ENCODE results near the gene MAGI1.

MAGI1 gene

DNA sequence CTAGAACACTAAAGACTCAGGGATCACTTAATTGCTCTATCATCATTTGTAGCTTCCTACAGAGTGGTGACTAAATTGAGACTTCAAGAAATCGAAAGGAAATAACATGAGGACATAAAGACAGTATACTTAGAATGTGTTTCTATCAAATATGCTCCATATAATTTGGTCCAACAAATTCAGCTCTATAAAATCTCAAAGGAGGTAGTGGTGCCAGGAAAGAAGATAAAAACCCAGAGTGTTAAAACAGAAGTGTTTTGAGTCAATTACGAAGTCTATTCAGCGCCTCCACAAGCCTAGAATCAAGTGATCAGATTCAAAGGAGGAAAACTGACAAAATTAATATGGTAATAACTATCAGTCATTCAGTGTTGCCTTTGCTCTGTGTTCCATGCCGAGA lies 22.9 kb downstream of the MAGI1 start:
- H3K27ac Mint-ChIP-seq: no peak overlapping the region
- intact Hi-C loops (cut with micrococcal nuclease): no loop called here
- no peak overlapping the region for H3K4me3 Mint-ChIP-seq
- H3K27me3 Mint-ChIP-seq: no peaks in the 10 kb centered on the region
- H3K36me3 Mint-ChIP-seq (ENCODE audit: low read depth): no peaks in the 10 kb centered on the region
- no peaks in the 10 kb centered on the region for H3K9me3 Mint-ChIP-seq
- no peaks in the 10 kb centered on the region for H3K4me1 Mint-ChIP-seq (ENCODE audit: low read depth)

DNA sequence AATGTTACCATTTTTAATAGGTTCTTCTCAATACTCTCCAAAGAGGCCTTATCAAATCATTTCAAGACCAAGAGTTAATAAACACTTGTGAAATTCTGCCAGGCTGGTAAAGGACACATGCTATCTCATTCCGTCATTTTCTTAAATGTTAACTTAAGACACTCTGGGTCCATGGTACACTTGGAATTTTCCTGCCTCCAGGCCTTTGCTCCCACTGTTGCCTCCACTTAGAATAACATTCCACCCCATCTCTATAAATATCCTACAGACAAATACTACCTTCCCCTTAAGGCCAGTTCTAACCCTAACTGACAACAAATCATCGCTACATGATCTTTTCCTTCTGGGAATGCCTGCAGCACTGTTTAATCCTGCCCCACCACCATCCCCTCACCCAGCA lies 24.1 kb downstream of the MAGI1 start:
- H3K27me3 Mint-ChIP-seq: no peaks in the 10 kb centered on the region
- H3K27ac Mint-ChIP-seq: no peak overlapping the region
- no peaks in the 10 kb centered on the region for H3K36me3 Mint-ChIP-seq (ENCODE audit: low read depth)
- intact Hi-C loops (cut with micrococcal nuclease): no loop called here
- no peaks in the 10 kb centered on the region for H3K9me3 Mint-ChIP-seq
- H3K4me1 Mint-ChIP-seq (ENCODE audit: low read depth): no peaks in the 10 kb centered on the region
- no peak overlapping the region for H3K4me3 Mint-ChIP-seq

DNA sequence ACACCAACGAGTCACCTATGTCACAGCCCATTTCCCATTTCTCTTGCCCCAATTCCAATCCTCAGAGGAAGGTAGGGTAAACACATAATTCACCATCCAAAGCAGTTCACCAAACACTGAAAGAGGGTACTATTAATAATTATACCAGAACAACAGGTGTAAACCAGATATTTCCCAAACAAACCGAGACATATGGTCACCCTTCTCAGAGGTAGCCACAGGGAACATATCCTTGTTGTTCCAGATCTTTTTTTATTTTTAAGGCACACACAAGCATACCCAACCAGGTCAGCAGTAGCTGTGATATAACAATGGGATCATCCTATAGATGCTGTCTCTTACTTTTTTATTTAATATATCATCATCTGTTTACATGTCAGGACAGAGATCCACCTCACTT lies 24.7 kb downstream of the MAGI1 start:
- Mint-ChIP-seq H3K27ac (no peak overlapping the region), H3K4me1 (ENCODE audit: low read depth) (no peaks in the 10 kb centered on the region), H3K4me3 (no peak overlapping the region), H3K9me3 (no peaks in the 10 kb centered on the region), H3K36me3 (ENCODE audit: low read depth) (no peaks in the 10 kb centered on the region), H3K27me3 (no peaks in the 10 kb centered on the region)
- intact Hi-C loops (cut with micrococcal nuclease): no loop called here

DNA sequence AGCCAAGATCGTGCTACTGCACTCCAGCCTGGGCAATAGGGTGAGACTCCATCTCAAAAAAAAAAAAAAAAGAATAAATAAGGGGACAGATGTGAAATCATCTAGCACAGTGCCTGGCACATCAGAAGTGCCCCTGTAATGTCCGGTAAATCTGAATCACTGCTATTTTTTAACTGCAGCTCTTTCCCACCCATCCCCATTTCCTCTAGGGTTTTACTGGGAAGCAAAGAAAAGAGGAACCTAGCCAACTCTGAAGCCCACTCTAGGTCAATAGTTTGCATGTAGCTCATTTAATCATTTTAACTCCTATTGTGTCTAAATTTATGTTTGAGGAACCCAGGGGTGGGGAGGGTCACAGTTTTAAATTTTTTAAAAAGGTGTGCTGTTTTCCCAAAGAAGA lies 26.0 kb downstream of the MAGI1 start:
- intact Hi-C loops (cut with micrococcal nuclease): no loop called here
- H3K4me1 Mint-ChIP-seq (ENCODE audit: low read depth): no peaks in the 10 kb centered on the region

DNA sequence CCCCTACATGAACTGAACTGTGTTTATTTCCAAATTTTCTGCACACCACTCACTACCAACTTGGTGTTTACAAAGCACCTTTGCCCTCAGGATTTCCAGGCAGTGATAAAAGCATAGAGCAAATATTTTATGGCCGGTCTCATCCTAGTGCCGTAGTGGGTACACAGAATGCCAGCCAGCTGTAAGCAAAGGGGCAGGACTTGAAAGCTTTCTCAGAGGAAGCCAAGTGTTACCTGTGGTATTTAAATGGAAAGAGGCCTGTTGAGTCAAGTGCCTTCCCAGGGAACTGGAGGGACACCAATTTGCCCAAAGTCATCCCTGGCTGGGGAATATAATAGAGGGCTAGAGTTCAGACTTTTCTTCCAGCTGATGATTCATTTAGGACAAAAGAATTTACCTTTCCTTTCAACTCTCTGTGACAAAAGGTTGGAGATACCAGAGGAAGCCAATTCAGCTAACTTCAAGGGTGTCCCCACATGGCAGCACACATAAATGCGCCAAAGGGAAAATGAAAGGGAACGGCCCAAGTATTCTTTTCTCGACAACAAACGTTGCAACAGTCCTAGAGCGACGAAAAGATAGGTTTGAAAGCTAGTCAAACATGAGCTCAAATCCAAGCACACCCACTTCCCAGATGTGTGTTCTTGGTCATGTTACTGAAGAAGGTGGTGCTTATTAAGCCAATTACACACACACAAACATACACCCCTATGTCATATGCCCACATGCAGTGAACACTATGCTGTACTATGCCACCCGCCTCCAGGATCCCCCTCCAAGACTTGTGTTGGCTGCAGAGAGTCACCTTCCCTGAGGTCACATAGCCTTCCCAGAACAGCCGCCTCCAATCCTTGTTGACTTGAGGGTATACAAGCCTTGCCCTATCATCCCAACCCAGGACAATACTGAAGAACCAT lies 27.7 kb downstream of the MAGI1 start:
- intact Hi-C loops (cut with micrococcal nuclease): no loop called here
- no peaks in the 10 kb centered on the region for H3K36me3 Mint-ChIP-seq (ENCODE audit: low read depth)
- H3K4me1 Mint-ChIP-seq (ENCODE audit: low read depth): no peaks in the 10 kb centered on the region
- H3K27ac Mint-ChIP-seq: no peak overlapping the region
- no peak overlapping the region for H3K4me3 Mint-ChIP-seq
- peaks cover 7% of the 10 kb centered on the region for H3K9me3 Mint-ChIP-seq
- H3K27me3 Mint-ChIP-seq: no peaks in the 10 kb centered on the region

More for the DNA sequence above, 26.0 kb downstream of the MAGI1 start:
- H3K27ac Mint-ChIP-seq: no peak overlapping the region
- peaks cover 7% of the 10 kb centered on the region for H3K9me3 Mint-ChIP-seq
- H3K27me3 Mint-ChIP-seq: no peaks in the 10 kb centered on the region
- no peaks in the 10 kb centered on the region for H3K36me3 Mint-ChIP-seq (ENCODE audit: low read depth)
- H3K4me3 Mint-ChIP-seq: no peak overlapping the region

DNA sequence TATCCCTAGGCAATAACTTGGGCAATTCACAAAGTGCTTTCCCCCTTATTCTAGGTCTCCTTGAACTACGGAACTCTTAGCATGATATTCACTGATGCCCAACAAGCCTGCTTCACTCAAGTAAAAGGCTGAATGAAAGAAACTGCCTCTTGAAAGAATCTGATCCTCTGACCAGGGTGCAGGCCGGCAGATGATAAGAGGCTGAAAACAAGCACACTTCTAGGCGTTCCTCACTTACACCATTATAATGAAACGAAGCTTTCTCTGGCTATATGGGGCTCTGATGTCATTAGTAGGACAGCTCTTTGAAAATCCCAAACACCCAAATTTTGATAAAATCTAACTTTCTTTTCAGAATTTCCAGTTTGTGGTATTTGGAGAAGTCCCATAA lies 28.4 kb downstream of the MAGI1 start:
- Mint-ChIP-seq H3K4me1 (ENCODE audit: low read depth) (no peaks in the 10 kb centered on the region), H3K4me3 (no peak overlapping the region)

DNA sequence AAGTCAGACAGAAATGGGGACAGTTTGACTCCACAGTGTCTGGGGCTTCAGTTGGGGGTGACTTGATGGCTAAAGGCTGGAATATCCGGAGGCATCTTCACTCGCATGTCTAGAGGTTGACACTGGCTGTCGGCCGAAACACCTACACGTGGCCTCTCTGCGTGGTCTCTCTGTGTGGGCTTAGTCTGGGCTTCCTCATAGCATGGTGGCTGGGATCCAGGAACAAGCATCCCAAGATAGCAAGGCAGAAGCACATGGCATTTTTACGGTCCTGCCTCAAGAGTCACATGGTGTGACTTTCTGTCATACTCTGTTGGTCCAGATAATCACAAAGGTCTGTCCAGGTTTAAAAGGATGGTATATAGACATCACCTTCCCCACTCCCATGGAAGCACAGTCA lies 34.5 kb downstream of the MAGI1 start:
- intact Hi-C loops (cut with micrococcal nuclease): no loop called here
- no peaks in the 10 kb centered on the region for H3K36me3 Mint-ChIP-seq (ENCODE audit: low read depth)
- peaks cover 7% of the 10 kb centered on the region for H3K9me3 Mint-ChIP-seq
- no peaks in the 10 kb centered on the region for H3K4me1 Mint-ChIP-seq (ENCODE audit: low read depth)
- H3K27ac Mint-ChIP-seq: no peak overlapping the region
- no peaks in the 10 kb centered on the region for H3K27me3 Mint-ChIP-seq
- H3K4me3 Mint-ChIP-seq: no peak overlapping the region

More for the DNA sequence above, 28.4 kb downstream of the MAGI1 start:
- no peak overlapping the region for H3K27ac Mint-ChIP-seq
- no peaks in the 10 kb centered on the region for H3K36me3 Mint-ChIP-seq (ENCODE audit: low read depth)
- intact Hi-C loops (cut with micrococcal nuclease): no loop called here
- H3K27me3 Mint-ChIP-seq: no peaks in the 10 kb centered on the region
- H3K9me3 Mint-ChIP-seq: peaks cover 7% of the 10 kb centered on the region

DNA sequence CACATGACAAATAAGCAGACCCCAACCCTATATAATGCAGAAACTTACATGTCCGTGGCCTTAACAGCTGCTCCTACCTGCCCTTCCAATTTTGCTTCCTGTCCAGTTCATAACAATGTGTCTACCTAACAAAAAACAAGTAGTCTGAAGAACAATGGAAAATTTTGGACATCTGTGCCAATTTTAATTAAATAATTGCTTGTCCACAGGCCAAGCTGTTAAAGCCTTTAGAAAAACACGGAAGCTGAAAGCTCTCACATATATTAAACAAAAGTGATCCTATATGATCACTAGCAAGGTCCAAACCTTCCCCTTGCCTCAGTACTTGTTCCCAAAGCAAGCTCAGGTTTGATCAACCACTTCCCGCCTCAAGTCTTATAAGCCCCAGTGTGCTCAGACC lies 37.1 kb downstream of the MAGI1 start:
- Mint-ChIP-seq H3K36me3 (ENCODE audit: low read depth) (no peaks in the 10 kb centered on the region), H3K9me3 (no peaks in the 10 kb centered on the region), H3K4me1 (ENCODE audit: low read depth) (no peaks in the 10 kb centered on the region), H3K27me3 (no peaks in the 10 kb centered on the region), H3K4me3 (no peak overlapping the region), H3K27ac (no peak overlapping the region)
- intact Hi-C loops (cut with micrococcal nuclease): no loop called here

DNA sequence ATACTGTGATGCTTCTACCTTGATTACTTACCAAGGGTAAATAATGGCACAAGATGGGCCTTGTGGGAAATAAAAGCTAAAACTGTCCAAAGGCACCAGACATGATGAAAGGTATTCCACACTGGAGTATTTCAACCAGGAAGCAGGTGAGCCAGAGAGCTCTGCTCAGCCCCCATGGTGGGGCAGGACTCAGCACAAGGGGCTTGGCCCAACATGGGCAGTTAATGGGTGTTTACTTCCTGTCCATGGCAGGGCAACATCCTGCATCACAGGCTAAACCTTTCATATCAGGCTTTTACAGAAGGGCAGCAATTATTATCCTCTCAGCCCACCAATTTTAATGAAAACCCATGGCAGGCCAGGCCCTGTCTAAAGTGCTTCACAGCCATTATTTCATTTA lies 38.2 kb downstream of the MAGI1 start:
- intact Hi-C loops (cut with micrococcal nuclease): no loop called here
- Mint-ChIP-seq H3K4me1 (ENCODE audit: low read depth) (no peaks in the 10 kb centered on the region), H3K27ac (no peak overlapping the region), H3K4me3 (no peak overlapping the region), H3K36me3 (ENCODE audit: low read depth) (no peaks in the 10 kb centered on the region), H3K27me3 (no peaks in the 10 kb centered on the region), H3K9me3 (no peaks in the 10 kb centered on the region)

DNA sequence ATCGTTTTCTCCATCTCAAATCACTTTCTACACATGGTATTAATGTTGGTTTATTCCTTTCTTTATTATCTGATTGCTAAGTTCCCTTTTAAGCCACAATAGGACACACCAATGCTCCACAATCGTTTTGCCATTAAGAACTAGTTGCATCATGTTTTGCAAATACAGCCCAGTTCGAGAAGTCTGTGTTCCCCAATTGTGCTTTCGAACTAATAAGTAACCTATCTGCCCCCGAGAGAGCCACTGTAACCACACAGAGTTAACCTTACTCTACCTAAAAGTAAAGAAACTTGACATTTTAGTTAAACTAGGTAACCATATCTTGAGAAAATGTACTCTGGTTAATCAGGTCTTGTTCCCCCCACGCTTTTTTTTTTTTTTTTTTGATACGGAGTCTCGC lies 39.1 kb downstream of the MAGI1 start:
- Mint-ChIP-seq H3K27me3 (no peaks in the 10 kb centered on the region), H3K36me3 (ENCODE audit: low read depth) (no peaks in the 10 kb centered on the region), H3K4me1 (ENCODE audit: low read depth) (no peaks in the 10 kb centered on the region), H3K27ac (no peak overlapping the region), H3K4me3 (no peak overlapping the region), H3K9me3 (no peaks in the 10 kb centered on the region)
- intact Hi-C loops (cut with micrococcal nuclease): no loop called here

DNA sequence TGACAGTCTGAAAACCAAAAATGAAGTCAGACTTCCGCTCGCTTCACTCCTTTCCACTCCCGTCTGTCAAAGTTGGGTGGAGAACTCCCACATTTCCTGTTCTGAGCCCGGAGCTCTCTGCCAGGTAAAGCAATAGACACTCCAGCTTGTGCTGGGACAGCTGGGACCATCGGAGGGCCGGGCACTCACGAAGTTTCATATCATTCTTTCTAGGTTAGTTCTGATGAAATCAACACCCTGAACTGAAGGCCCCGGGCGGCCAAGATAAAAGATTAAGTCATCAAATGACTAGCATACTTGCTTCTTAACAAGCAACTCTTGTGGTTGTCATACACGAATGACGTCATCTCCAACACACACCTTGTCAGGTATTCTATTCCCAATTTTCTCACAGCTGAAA lies 42.1 kb downstream of the MAGI1 start:
- Mint-ChIP-seq H3K4me1 (ENCODE audit: low read depth) (no peaks in the 10 kb centered on the region), H3K9me3 (no peaks in the 10 kb centered on the region), H3K27me3 (no peaks in the 10 kb centered on the region), H3K4me3 (no peak overlapping the region), H3K36me3 (ENCODE audit: low read depth) (no peaks in the 10 kb centered on the region), H3K27ac (no peak overlapping the region)
- intact Hi-C loops (cut with micrococcal nuclease): no loop called here

DNA sequence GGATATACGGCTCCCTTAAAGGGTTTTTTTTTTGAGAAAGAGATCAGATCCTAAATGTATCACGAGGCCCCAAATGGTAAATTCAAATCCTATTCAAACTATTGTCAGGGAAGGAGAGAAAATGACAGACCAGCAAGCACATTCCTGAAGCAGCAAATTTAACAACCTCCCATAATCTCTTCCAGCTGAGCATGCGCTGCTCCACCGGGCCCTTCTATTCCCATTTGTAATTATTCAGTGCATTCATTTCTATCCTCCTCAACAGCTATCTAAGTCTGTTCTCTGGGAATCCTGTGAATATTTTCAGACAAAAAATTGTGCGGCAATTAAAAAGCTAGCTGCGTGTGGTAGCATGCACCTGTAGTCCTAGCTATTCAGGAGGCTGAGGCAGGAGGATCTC lies 43.2 kb downstream of the MAGI1 start:
- no peaks in the 10 kb centered on the region for H3K4me1 Mint-ChIP-seq (ENCODE audit: low read depth)
- H3K9me3 Mint-ChIP-seq: no peaks in the 10 kb centered on the region
- intact Hi-C loops (cut with micrococcal nuclease): no loop called here
- no peaks in the 10 kb centered on the region for H3K27me3 Mint-ChIP-seq
- no peak overlapping the region for H3K4me3 Mint-ChIP-seq
- H3K27ac Mint-ChIP-seq: no peak overlapping the region
- no peaks in the 10 kb centered on the region for H3K36me3 Mint-ChIP-seq (ENCODE audit: low read depth)

DNA sequence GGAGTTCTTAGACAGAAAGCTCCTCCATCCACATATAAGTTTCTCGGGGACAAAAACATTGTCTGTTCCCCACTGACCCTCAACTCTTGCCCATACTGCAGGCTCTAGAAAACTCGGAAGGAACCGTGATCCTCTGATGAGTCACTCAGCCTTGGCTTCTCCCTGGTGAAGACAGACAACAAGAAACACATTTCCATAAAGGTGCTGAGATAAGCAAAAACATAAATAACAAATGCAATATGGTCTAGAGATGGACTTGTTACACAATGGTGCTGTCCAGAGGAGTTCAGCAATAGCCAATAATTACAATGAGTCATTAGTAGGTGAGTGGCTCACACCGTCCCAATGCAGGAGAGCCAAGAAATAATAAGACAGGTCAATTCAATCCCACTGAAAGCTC lies 43.7 kb downstream of the MAGI1 start:
- H3K27me3 Mint-ChIP-seq: no peaks in the 10 kb centered on the region
- H3K4me3 Mint-ChIP-seq: no peak overlapping the region
- no peaks in the 10 kb centered on the region for H3K4me1 Mint-ChIP-seq (ENCODE audit: low read depth)
- H3K27ac Mint-ChIP-seq: no peak overlapping the region
- intact Hi-C loops (cut with micrococcal nuclease): no loop called here
- no peaks in the 10 kb centered on the region for H3K36me3 Mint-ChIP-seq (ENCODE audit: low read depth)
- no peaks in the 10 kb centered on the region for H3K9me3 Mint-ChIP-seq

DNA sequence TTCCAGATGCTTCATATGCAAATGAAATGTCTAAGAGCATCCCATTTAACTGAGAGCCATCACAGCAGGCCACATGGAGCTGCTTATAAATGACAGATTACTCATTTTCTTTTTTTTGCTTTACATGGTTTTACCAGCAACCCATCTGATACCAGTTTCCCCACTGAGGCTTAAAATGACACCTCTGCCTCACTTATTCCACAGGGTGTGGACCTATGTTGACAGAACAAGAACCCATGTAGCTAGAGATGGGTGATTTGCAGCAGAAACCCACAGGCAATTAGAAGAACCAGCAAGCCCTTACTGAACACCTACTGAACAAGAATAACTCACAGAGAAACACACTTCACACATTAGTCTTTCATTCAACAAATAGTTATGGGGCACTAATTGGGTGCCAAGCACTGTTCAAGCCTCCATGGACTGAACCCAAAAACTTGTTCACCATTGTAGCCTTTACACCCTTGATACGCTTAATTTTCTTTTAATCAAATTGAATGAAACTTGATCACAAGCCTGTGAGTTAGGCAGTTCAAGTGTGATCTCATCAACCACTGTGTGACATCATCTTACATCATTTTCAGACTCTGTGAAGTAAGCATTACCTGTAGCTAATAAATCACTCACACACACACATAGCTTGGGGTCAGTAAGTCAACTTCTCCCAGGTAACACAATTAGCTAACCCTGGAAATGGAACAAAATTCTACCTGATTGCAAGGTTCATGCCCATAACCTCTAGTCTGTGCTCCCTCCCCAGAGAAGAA lies 45.4 kb downstream of the MAGI1 start:
- H3K9me3 Mint-ChIP-seq: no peaks in the 10 kb centered on the region
- intact Hi-C loops (cut with micrococcal nuclease): no loop called here
- H3K36me3 Mint-ChIP-seq (ENCODE audit: low read depth): no peaks in the 10 kb centered on the region
- H3K4me1 Mint-ChIP-seq (ENCODE audit: low read depth): no peaks in the 10 kb centered on the region
- no peaks in the 10 kb centered on the region for H3K27me3 Mint-ChIP-seq
- H3K27ac Mint-ChIP-seq: no peak overlapping the region
- H3K4me3 Mint-ChIP-seq: no peak overlapping the region
